SHP77 (cell line): ENCODE results near the gene MBNL1.

Experiments
- DNase-seq, 2 experiments: peaks; one replicate each; lab custom pipeline; 2025; lab: John Stamatoyannopoulos, UW

MBNL1 gene

GRCh38 chr3:152488449-152488848, 219.7 kb downstream of the MBNL1 start:
- DNase-seq, result no peak

GRCh38 chr3:152491922-152492321, 223.2 kb downstream of the MBNL1 start:
- no peak for DNase-seq

DNA sequence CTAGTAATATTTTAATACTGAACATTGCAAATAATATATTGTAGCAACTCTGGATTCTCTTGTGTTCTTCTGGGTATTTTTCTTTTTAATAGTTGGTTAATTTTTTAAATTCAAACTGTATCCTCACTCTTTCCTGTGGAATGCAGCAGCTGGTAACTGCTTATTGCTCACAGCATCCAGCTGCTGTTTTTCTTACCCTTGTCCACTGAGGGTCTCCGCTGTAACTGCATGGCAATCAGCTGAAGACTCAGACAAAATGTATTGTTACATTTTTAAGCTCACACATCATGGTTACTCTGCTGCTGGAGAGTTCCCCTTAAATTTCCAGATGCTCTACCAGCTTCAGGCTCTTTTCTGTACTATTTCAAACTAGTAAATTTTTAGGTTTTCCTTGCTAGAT, 227.6 kb downstream of the MBNL1 start:
- DNase-seq, result no peak

DNA sequence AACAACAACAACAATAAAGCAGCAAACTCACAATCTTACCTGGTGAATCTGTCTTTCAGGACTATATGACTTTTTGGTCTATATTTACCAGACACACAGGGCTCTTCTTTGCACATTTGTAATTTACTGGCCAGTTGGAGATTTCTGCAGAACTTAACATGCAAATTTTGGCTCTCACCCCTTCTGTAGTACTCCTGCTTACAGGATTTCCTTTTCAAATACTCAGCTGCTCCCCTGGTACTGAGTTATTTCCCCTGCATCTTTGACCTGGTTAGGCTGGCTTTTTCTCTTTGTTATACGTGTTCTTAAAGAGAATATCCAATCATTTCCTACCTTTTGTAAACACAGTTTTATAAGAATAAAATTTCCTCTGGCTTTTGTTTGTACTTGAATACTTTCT, 228.0 kb downstream of the MBNL1 start:
- DNase-seq, result no peak

GRCh38 chr3:152497457-152497856, 228.7 kb downstream of the MBNL1 start:
- no peak for DNase-seq

DNA sequence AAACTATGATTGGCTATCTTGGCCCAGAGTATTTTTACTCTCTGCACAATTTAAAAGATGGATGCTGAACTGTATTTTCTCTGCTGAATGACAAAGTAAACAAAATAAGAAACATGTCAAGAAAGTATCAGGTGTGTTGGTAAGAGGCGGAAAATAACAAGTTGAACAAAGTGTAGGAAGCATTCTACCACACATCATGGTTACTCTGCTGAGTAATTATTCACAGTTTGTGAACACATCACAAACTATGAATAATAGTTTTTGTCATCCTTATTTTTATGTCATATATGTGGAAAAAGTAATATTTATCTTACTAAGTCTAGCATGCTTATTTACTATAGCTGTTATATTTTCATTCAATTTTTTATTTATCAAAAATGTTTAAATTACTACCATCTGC, 229.2 kb downstream of the MBNL1 start:
- no peak for DNase-seq

DNA sequence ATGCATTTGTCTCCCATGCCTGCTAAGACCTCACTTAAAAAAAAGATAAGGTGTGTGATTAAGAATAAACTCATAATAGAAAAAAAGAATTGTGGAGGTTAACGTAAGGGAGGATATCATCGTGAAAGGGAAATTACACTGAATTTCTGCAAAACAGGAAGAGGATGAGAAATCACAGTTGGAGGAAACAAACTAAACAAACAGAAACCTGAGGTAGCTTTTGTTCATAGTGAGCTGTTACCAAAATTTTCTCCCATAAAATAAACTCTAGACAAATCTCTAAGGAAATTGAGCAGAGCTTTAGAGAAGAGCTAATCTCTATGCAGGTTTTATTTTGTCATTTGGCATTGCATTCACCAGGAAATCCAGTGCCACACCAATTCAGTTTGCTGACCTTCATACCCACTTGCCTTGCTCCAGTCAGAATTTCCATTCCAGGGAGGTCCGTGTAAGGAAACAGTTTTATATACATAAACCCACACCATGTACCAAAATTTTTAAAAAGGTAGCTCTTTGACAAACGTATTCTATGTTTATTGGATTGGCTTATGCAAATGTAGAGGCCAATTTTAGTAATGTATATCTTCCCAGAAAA, 231.2 kb downstream of the MBNL1 start:
- no peak for DNase-seq

- no peak for DNase-seq
Measured at GRCh38 chr3:152505926-152506325, 237.2 kb downstream of the MBNL1 start.

DNA sequence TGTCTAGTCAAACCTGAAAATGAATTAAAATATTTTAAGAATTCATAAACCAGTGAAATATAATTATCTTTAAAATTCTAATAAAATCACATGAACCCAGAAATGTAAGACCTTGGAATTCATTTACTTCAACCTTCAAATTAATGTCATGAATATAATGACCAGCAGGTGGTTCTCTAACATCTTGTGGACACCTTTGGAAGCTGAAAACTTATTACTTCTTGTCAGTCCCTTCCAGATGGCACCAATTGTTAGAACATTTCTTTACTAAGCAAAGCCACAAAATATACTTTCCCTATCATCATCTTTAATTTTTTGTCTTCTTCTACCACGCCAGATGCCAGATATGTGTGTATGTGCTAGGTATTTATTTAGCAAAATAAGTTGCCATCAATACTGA, 240.0 kb downstream of the MBNL1 start:
- no peak for DNase-seq

DNA sequence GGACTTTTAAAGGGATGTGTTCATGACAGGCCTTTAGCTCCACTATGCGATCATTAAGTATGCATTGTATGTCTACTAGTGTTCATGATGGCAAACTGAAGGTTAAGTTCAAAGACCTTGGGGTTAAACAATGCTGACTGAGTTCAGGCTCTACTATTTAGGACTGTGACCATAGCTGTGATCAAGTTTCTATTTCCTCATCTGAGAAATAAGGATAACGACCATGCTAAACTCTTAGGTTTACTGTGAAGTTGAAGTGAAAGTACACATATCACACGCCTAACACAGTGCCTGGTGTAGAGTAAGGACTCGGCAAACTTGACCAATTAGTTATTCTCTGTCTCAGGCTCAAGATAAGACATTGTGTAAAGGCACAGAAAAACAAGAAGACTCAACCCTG, 243.2 kb downstream of the MBNL1 start:
- DNase-seq, result no peak

GRCh38 chr3:152513301-152513960, 244.7 kb downstream of the MBNL1 start:
- no peak for DNase-seq
